GM04504 (cell line): Measurements from ENCODE around the gene LIPA.

Source experiments
- DNase-seq: peaks from one replicate; pipeline ENCODE4 v3.0.0-alpha.2; 2012; ENCODE audit warnings: low read depth

The LIPA gene

DNA sequence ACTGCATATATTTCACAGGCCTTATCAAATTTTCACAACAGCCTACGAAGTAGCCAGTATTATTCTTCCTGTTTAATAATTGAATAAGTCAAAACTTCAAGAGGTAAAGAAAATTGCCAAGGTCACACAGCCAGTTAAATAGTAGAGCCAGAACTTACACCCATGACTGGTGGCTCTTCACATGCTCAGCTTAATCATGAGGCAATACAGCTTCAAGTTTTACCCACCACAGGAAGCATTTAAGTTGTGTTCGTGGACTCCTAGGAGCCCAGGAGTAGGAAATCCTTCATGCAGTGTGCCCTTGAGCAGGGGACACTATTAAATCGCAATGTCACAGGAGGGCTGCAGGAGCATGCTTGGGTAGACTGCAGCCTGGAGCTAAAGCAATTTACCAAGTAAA is 11.1 kb downstream of the LIPA start:
- no peak for DNase-seq

DNA sequence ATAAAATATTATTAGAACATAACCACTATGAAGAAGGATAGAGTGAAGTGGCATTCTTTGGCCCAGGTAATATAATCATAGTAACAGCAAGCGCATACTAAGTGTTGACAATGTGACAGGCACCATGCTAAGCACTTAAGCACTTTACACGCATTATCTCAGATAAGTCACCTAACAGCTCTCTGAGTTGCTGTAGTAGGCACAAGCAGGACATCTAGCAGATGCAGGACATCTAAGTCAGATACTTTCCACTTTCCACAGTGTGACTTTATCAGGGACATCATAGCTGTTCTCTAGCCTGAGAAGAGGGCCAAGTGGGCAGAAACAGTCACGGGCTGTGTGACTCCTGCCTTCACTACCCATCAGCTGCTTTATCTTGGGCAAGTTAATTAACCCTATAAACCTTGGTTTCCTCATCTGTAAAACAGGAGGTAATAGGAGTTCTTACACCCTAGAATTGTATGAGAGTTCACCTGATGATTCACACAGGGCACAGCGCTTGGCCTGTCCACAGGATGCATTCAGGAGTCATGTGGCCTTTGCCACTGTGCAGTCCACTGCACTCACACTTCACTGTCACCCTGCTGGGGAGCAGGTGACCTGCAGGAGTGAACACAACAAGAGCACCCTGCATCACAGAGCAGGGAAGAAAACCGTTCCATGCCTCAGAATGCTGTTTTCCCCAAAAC is 12.5 kb downstream of the LIPA start:
- no peak for DNase-seq

DNA sequence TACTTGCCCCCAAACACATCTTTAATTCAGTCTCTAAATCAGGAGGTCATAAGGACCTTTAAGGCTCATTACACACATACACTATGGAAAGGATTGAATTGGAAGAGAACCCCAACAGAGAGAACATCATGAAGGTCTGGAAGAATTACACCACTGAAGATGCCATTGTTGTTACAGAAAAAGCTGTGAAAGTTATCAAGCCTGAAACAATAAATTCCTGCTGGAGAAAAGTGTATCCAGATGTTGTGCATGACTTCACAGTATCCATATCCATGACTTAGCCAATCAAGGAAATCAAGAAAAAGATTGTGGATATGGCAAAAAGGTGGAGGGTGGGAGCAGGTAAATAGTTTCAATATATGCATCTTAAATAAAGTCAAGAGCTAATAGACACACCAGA is 13.7 kb downstream of the LIPA start:
- no peak for DNase-seq

DNA sequence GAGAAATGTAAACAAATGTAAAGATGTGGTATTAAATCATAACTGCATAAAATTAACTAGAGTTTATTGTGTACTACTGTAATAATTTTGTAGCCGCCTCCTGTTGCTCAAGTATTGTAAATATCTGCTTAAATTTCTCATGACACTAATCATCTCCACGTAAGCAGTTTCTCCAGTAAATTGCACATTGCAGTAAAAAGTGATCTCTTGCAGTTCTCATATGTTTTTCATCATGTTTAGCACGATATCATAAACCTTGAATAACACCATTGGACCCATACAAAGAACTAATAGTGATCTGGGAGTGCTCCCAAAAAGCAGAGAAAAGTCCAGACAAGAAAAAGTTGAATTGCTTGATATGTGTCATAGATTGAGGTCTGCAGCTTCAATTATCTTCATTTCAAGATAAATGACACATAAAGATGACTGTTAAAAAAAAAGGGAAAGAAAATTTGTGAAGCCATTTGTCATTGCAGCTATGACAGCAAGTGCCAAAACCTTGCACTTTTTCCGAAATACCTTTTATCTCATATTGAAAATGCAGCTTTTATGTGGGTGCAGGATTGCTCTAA is 15.3 kb downstream of the LIPA start:
- DNase-seq = peak; percentile 86

DNA sequence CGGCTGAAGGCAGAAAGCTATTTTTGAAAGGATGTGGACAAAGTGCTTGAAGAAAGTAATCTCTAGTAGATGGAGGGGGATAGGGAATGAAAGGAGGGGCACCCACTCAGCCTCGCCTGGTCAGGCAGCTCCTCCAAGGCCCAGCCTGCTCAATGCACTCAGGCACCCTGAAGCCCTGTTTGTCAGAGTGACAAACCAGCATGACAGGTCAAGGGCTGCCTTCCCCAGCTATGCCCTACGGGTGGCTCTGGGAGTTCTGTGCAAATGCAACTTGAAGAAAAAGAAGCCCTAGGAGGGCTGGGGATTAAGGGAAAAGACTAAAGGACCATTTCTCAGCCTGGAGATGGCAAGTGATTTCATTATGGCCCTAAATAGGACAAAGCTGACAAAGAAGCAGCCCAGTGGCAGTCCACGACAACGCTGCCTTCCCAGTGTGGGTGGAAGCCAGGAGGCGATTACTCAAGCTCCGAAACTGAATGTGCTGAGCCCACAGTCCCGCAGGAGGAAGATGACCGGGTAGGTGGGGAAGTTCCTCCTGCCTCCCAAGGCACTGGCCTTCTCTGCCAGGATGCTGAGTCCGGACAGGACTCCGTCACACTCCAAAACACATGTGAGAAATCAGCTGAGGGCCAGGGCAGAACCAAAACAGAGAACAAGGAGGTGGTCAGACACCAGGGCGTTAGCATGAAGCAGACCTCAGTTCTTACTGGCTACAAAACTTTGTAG is 16.3 kb downstream of the LIPA start:
- DNase-seq = peak; percentile 70

DNA sequence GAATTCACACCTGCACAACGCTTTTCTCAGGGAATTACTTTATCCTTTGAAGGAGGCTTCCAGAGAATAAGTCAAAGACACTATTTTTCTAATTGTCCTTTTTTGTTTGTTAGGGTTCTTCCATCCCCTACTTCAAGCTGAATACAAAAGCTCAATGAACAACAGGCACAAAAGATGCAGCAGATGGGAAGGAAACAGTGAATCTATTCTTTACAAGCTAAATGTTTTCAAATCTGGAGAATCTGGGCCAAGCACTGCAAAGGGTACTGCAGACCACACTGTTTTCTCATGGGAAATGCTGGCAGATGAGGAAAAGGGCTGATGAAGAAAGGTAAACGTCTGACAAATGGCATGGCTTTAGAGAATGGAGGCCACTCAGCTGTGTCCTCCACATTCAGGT is 18.5 kb downstream of the LIPA start:
- no peak for DNase-seq

DNA sequence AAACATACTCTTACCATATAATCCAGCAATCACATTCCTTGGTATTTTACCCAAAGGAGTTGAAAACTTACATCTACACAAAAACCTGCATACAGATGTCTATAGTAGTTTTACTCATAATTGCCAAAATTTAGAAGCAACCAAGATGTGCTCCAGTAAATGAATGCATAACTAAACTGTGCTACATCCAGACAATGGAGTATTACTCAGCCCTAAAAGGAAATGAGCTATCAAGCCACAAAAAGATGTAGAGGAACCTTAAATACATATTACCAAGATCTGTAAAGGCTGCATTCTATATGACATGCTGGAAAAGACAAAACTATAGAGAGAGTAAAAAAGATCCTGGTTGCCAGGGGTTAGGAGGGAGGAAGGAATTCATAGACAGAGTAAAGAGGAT is 22.6 kb downstream of the LIPA start:
- DNase-seq = no peak

DNA sequence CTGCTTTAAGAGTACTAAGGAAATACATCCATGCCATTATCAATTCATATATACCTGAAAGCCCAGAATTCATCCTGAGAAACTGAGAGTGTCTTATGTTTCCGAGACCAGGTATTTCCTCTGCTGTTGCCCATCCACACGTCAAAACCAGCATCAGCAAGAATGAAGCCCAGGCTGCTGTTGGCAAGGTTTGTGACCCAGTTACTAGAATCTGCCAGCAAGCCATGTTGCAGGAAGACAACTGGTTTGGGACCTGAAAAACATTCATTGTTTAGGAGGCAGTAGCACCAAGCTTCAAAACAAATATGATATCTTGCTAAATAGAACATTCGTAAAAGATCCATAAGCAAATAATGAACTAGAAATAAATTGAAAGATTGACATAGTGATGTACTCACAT is 23.4 kb downstream of the LIPA start:
- no peak for DNase-seq

DNA sequence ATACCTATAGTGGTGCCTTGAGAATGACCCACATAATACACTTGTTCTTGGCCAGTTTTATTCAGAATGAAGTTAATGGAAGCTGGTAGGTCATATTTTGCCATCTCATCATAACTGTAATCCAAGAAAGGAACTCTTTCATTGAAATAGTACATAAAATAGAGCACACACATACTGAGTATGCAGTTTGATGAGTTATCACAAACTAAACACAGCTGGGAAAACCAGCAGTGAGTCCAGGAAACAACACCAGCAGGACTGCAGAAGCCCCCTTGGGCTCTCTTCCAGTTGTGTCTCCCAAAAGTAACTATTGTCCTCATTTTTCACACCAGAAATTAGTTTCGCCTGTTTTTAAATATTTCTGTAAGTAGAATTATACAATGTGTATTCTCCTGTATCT is 24.7 kb downstream of the LIPA start:
- DNase-seq = no peak

DNA sequence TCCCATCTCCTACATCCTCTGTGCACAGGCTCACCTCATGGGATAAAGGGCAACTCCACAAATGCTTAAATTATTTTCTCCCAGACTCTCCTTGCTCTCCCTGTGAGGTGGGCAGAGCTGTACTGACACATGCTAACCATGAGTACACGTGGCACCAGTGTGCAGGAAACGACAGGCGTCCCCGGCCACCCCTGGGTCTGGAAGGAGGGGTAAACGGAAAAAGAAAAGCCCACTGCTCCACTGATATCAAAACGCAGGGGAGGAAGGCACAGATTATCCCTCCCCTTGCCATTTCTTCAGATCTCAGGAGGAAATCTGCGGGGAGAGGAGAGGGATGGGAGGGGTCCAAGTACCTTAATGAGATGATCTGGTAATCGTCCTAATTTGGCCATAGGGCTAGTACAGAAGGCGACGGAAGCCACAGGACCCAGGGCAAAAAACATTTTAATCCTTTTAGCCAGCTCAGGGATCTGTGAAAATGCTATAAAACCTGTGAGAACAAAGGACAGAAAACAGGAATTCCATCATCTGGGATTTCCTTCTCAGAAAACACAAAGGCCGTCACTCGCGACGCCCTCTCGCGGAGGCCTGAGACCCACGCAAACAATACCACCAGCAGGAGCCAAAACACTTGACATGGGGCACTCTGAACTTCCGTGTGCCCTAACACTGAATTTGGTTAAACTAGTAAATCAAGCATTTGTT is 26.7 kb downstream of the LIPA start:
- no peak for DNase-seq

DNA sequence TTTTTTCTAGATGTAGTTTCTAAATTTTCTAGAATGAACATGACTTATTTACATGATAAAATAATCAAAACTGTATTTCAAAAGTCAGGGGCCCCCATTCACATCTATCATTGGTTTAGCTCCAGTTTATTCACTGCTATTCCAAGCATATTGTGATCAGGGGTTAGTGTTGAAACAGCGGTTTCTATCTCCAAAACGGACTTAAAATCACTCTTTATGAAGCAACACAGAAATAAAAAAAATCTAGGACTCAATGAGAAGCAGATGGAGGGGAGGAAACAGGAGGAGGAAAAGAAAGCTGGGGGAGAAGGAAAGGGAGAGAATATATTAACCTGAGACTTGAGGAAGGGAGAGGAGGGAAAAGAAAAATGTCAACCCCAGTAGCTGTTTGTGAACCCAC is 29.7 kb downstream of the LIPA start:
- no peak for DNase-seq

DNA sequence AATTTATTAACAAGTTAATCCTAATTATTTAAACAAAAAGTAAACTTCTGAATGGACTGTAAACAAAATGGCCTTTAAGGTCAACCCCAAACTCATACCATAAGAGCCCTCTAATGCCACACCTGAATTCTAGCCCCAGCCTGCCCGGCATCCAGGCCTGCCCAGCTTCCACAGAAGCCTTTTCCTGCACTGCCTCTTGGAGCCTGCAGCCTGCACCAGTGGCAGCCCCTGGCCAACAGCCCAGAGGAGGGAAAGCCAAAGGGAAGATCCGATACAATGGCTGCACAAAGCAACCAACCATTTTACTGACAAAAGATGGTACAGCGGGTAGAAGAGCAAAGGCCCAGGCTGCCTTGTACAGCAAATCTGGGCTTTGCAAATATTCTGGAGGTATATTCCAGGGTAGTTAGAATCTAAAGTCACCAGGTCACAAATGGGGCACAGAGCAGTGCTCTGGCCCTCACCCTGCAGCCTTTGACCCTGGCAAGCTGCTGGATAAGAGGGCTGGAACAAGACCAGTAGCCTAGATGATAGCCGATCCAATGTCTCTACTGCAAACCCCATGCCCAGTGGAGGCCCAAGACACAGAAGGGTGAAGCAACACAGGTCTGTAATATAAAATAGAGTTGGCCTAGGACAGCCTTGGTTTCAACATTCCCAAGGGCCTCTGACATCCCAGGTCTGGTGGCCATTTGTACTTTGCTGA is 31.9 kb downstream of the LIPA start:
- no peak for DNase-seq

DNA sequence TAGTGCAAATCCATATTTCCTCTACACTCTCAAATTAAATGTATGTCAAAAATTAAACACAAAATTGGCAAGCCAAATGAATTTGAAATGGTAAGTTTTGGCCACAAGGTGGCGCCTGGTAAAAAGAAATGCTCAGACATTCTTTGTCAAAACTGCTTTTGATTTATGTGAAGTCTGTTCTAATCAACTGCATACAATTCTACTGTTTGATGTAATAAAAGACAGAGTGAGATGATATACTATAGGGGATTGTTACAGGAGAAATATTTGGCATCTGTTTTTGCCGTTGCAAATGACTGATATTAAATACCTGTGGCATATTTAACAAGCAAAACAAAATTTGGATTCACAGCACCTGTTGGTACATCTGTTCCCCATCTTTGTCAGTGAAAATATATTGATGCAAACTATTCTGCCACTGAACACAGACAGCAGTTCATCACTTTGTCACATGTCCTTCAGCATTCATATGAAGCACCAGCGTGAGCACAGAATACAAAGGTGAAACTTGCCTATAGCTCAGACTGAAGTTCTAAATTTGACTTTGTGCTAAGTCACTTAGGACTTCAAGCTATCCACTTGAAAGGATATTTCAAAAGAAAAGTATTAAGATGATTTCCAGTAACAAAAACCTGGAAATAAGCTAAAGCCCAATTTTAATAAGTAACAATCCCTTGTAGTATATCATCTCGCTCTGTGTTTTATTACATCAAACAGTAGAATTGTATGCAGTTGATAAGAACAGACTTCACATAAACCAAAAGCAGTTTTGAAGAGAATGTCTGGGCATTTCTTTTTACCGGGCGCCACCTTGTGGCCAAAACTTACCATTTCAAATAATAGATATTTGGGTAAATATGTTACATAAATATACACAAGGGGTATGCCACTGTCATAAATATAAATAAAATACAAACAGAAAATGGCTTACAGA is 34.3 kb downstream of the LIPA start:
- no peak for DNase-seq

DNA sequence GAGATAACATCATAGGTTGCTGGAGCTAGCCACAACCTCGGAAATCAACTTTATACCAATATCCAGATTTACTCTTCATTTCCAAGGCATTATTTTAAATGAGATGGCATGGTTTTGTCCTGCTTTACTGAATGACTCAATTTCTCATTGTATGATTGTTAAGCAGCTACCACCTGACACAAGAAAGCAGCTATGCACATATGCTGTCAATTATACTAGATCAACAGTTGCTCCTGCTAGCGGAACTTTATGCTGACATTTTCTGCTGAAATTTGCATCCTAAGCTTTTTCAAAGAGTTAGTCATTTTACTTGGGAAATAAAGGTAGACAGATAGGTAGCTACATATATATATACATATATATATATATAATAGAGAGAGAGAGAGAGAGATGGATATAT is 35.5 kb downstream of the LIPA start:
- no peak for DNase-seq

DNA sequence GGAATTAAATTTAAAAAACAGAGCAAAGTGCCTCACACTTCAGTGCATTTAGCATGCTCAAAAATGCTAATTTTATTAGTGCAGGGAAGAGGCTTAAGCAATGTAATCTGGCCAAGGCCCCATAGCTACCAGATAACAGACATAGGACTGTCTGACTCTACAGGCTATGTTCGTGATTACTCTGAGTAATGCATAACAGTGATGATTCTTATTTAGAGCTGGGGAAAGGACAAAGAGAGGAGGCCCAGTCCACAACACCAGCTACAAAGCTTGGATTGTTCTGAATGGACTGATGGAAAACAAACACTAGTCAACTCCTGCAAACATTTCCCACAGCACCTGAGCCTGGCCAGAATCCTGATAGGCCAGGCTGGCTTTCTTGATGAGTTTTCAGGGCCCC is 36.1 kb downstream of the LIPA start:
- DNase-seq = no peak

DNA sequence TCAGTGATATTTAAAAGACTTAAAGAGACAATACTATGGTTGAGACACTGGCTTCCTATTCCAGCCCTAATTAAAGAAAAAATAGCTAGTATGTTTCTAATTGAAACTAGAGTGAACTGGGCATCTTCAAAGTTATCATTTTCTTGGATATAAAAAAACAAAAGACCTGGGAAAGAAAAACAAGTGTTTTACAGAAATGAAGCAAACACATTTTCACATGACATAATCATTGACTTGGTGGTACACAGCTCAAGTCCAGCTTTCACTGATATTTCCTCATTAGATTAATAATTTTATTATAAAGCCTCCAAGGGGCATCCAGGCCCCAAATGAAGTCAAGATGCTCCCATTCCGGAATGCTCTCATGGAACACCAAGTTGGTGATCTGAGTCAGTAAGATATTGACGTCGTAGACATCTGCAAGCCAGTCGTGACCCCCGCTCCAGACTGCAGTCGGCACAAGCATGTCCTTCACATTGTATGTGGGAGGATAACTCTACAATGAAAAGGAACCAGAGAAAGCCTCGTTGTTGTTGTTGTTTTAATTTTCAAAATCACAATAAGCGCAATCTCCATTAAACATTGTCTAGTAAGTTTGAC is 36.9 kb downstream of the LIPA start:
- DNase-seq = no peak

DNA sequence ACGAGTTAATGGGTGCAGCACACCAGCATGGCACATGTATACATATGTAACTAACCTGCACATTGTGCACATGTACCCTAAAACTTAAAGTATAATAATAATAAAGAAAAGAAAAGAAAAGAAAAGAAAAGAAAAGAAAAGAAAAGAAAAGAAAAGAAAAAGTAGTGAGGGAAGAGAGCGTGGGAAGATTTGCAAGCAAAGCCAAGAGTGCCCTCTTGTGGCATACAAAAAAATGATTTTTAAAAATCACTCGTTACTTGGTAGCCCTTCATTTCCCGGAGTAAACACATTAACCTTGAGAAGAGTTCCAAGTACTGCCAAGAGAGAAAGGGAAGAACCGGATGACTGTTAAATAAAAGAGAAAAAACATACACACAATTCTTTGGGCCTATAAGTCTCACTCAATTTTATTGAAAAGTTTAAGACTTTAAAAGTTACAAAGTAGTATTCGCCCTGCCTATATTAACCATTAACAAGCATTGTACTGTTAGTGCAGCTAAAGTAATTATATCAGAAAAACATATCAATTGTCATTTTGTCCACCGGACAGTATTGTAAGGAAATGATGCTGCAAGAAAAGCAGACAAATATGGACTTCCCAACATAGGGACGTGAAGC is 38.3 kb downstream of the LIPA start:
- DNase-seq = no peak

DNA sequence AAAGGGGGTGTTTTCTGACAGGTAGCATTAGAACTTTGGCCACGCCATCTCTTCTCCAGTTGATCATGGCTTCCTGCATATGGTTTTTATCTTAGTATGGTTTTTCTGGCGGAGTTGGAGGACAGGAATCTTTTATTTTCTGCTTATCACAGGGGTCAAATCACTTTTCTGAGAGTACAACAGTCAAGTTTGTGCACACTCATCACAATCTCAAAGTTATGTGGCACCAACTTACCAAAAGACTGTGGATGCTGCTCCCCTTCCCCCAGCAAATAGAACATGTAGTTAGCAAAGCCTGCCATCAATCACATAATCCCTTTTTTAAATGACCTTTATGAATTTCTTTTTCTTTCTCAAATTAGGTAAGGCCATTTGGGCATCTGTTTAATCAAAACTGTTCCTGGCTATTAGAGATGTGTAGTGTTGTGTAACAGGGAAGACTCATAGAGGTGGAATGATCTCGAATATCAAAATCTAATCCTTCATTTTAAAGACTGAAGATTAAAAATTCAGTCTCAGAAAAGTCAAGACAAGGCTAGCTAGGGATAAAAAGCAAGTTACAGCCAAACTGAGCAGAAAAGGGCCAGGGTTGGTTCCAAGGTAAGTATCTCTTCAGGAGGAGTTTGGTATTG is 40.7 kb downstream of the LIPA start:
- DNase-seq = no peak

DNA sequence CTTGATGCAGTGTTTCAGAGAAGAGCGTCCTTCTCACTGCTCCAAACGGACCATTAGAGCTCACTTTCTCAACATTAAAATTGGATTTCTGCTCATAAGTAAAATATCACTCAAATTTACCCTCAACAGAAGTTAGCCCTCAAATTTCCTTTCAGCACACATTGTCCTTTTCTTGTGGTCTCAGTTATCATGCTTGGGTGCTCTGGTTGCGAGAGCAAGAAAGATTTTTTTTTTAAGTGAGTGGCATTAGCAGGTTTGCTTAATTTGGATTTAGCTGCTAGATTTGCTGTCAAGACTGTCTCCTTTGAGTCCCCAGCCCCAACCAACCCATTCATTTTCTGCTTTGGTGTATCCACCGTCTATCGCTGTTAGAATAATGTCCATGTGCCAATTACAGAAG is 41.9 kb downstream of the LIPA start:
- no peak for DNase-seq
